H1 (cell line): ENCODE measurements around the gene STAP2. TPM values are rescaled to one million over a fixed set of nuclear protein-coding genes. Genes with fewer than 3 reads are reported as not detected.

Experiments used
- CTCF ChIA-PET: fragments of 300-600 bp; sonication (Branson Sonifier 250); formaldehyde crosslinking; loops from one replicate; lab custom pipeline; 2021; ENCODE audit not compliant: partially characterized antibody; lab: Charles Lee
- POLR2A ChIA-PET: fragments of 300-600 bp; sonication (Branson Sonifier 250); formaldehyde crosslinking; loops from one replicate; lab custom pipeline; 2021; ENCODE audit warnings: inconsistent platforms; ENCODE audit not compliant: partially characterized antibody; lab: Charles Lee
- DNase-seq, 2 experiments: peaks; one replicate each; pipeline versions ENCODE4 v3.0.0 to v3.0.0-alpha.2; 2010 to 2022; ENCODE audit warnings: low spot score in 2 of 2, low read depth in 1 of 2, mixed read lengths in 1 of 2
- FAIRE-seq: peaks from 2 replicates; lab custom pipeline; 2011; peaks lifted over from hg19 to GRCh38; lab: Jason Lieb, UNC
- H2AFZ ChIP-seq: 2 replicates; pipeline ENCODE4 v1.8.1; 2012; ENCODE audit warnings: low read length, inconsistent platforms
- H2AK5ac ChIP-seq: 2 replicates; pipeline ENCODE4 v1.6.1; 2013; ENCODE audit warnings: low read depth, low read length
- H2BK120ac ChIP-seq: replicated peaks from 2 replicates; pipeline ENCODE3; 2013; ENCODE audit warnings: low read depth, low read length, inconsistent platforms
- H2BK12ac ChIP-seq: 2 replicates; pipeline ENCODE4 v1.6.1; 2013; ENCODE audit warnings: low read depth, low read length
- H2BK15ac ChIP-seq: 2 replicates; pipeline ENCODE4 v1.6.1; 2013; ENCODE audit warnings: low read length
- H2BK20ac ChIP-seq: 2 replicates; pipeline ENCODE4 v1.6.1; 2013; ENCODE audit warnings: low read length
- H2BK5ac ChIP-seq: 2 replicates; pipeline ENCODE4 v1.6.1; 2013; ENCODE audit warnings: low read depth, low read length
- H3K14ac ChIP-seq: 2 replicates; pipeline ENCODE4 v1.6.1; 2013; ENCODE audit warnings: inconsistent platforms; ENCODE audit not compliant: insufficient read length
- H3K18ac ChIP-seq: 2 replicates; pipeline ENCODE4 v1.6.1; 2013; ENCODE audit warnings: low read length; ENCODE audit errors: extremely low read depth
- H3K23ac ChIP-seq: 2 replicates; pipeline ENCODE4 v1.6.1; 2013; ENCODE audit warnings: inconsistent platforms; ENCODE audit not compliant: insufficient read length
- H3K23me2 ChIP-seq: 2 replicates; pipeline ENCODE4 v1.6.1; 2013; ENCODE audit warnings: low read depth, low read length
- H3K27ac ChIP-seq: 2 replicates; pipeline ENCODE4 v1.6.1; 2011; ENCODE audit warnings: low read depth, low read length, inconsistent platforms
- H3K27me3 ChIP-seq, 4 experiments: replicated peaks in 1 of 4; 1 replicate in 1 of 4; 2 replicates in 3 of 4; pipeline versions ENCODE4 v1.6.1 to v1.8.1; 2011 to 2013; ENCODE audit warnings: low read length in 3 of 4, mild to moderate bottlenecking in 3 of 4, inconsistent platforms in 2 of 4, mixed read lengths in 2 of 4, moderate library complexity in 1 of 4; ENCODE audit not compliant: control insufficient read depth in 3 of 4, insufficient read depth in 3 of 4; ENCODE audit errors: extremely low read depth in 1 of 4
- H3K36me3 ChIP-seq, 4 experiments: 2 replicates each; pipeline versions ENCODE4 v1.6.1 to v1.8.1; 2011 to 2013; ENCODE audit warnings: mild to moderate bottlenecking in 4 of 4, low read length in 3 of 4, moderate library complexity in 2 of 4, control low read depth in 1 of 4, inconsistent platforms in 1 of 4; ENCODE audit not compliant: insufficient read depth in 4 of 4, control insufficient read depth in 2 of 4
- H3K4ac ChIP-seq: replicated peaks from 2 replicates; pipeline ENCODE3; 2013; ENCODE audit warnings: low read length, low read depth, mixed read lengths, inconsistent platforms; ENCODE audit not compliant: insufficient read length
- H3K4me1 ChIP-seq, 4 experiments: replicated peaks in 1 of 4; 1 replicate in 1 of 4; 2 replicates in 3 of 4; pipeline versions ENCODE4 v1.6.1 to v1.8.1; 2011 to 2013; ENCODE audit warnings: low read length in 3 of 4, inconsistent platforms in 2 of 4, mixed read lengths in 1 of 4; ENCODE audit not compliant: insufficient read depth in 4 of 4, control insufficient read depth in 3 of 4
- H3K4me2 ChIP-seq, 2 experiments: 2 replicates each; pipeline versions ENCODE4 v1.6.1 to v1.8.1; 2011 to 2013; ENCODE audit warnings: low read depth in 2 of 2, low read length in 2 of 2, control low read depth in 1 of 2, inconsistent platforms in 1 of 2, mild to moderate bottlenecking in 1 of 2; ENCODE audit not compliant: insufficient read depth in 1 of 2
- H3K4me3 ChIP-seq, 4 experiments: fragments of 200-600, 300-600 bp in 1 of 4; sonication (generic), shearing (Covaris generic), sonication (Bioruptor Twin) in 1 of 4; 2 replicates each; pipeline versions ENCODE4 v1.5.1 to v1.8.1; 2011 to 2016; ENCODE audit warnings: low read length in 4 of 4, low read depth in 3 of 4, control low read depth in 2 of 4, inconsistent platforms in 2 of 4, mild to moderate bottlenecking in 2 of 4, mixed read lengths in 1 of 4, moderate library complexity in 1 of 4; ENCODE audit not compliant: insufficient read depth in 2 of 4; ENCODE audit errors: extremely low read depth in 1 of 4
- H3K56ac ChIP-seq: replicated peaks from 2 replicates; pipeline ENCODE3; 2013; ENCODE audit warnings: low read depth, mild to moderate bottlenecking, mixed read lengths, low read length, inconsistent platforms; ENCODE audit not compliant: insufficient read length
- H3K79me1 ChIP-seq: 2 replicates; pipeline ENCODE4 v1.6.1; 2013; ENCODE audit warnings: low read depth, low read length, control low read depth
- H3K79me2 ChIP-seq, 2 experiments: 2 replicates each; pipeline versions ENCODE4 v1.6.1 to v1.8.1; 2012 to 2013; ENCODE audit warnings: low read length in 2 of 2, mild to moderate bottlenecking in 2 of 2, inconsistent platforms in 1 of 2; ENCODE audit not compliant: insufficient read depth in 2 of 2, control insufficient read depth in 1 of 2
- H3K9ac ChIP-seq, 4 experiments: replicated peaks in 1 of 4; 1 replicate in 1 of 4; 2 replicates in 3 of 4; pipeline versions ENCODE4 v1.6.1 to v1.8.1; 2011 to 2013; ENCODE audit warnings: low read depth in 3 of 4, low read length in 3 of 4, control low read depth in 2 of 4, mild to moderate bottlenecking in 2 of 4, moderate library complexity in 2 of 4, inconsistent platforms in 1 of 4; ENCODE audit errors: extremely low read depth in 1 of 4
- H3K9me3 ChIP-seq, 2 experiments: 2 replicates each; pipeline versions ENCODE4 v1.6.1 to v1.8.1; 2012 to 2013; ENCODE audit warnings: mild to moderate bottlenecking in 2 of 2, moderate library complexity in 2 of 2, control low read depth in 1 of 2, inconsistent platforms in 1 of 2, low read depth in 1 of 2, low read length in 1 of 2, mixed read lengths in 1 of 2; ENCODE audit not compliant: insufficient read depth in 2 of 2
- H4K20me1 ChIP-seq, 2 experiments: replicated peaks in 1 of 2; 2 replicates each; pipeline versions ENCODE3 to v1.8.1; 2011 to 2013; ENCODE audit warnings: inconsistent platforms in 2 of 2, low read length in 2 of 2, mild to moderate bottlenecking in 1 of 2; ENCODE audit not compliant: insufficient read depth in 2 of 2, control insufficient read depth in 1 of 2
- H4K5ac ChIP-seq: 2 replicates; pipeline ENCODE4 v1.6.1; 2013; ENCODE audit warnings: low read length, low read depth, mixed read lengths, inconsistent platforms; ENCODE audit not compliant: insufficient read length
- H4K8ac ChIP-seq: 2 replicates; pipeline ENCODE4 v1.8.0; 2013; ENCODE audit warnings: mild to moderate bottlenecking, moderate library complexity, low read length, inconsistent platforms; ENCODE audit not compliant: insufficient read depth; ENCODE audit errors: extremely low read depth
- H4K91ac ChIP-seq: replicated peaks from 2 replicates; pipeline ENCODE3; 2013; ENCODE audit warnings: low read length, mixed read lengths, inconsistent platforms; ENCODE audit not compliant: insufficient read length
- CBX8 ChIP-seq: fragments of 300-800, 300-1000 bp; sonication (generic); IDR thresholded peaks from 2 replicates; pipeline ENCODE4 v1.7.1; 2016; ENCODE audit warnings: low read depth, low read length, borderline replicate concordance
- FOSL1 ChIP-seq: IDR thresholded peaks from 2 replicates; pipeline ENCODE4 v1.6.1; 2011; ENCODE audit warnings: mild to moderate bottlenecking, low read depth, low read length, moderate library complexity; ENCODE audit not compliant: insufficient read depth
- POU5F1 ChIP-seq: IDR thresholded peaks from 2 replicates; pipeline ENCODE4 v1.6.1; 2011; ENCODE audit warnings: low read depth, mild to moderate bottlenecking, low read length, moderate library complexity
- RBBP5 ChIP-seq: IDR thresholded peaks from 2 replicates; pipeline ENCODE4 v1.7.1; 2012; ENCODE audit warnings: low read depth, mild to moderate bottlenecking, inconsistent platforms, low read length, moderate library complexity, borderline replicate concordance
- RXRA ChIP-seq: IDR thresholded peaks from 2 replicates; pipeline ENCODE4 v1.6.1; 2011; ENCODE audit warnings: low read depth, mild to moderate bottlenecking, low read length, moderate library complexity; ENCODE audit not compliant: insufficient read depth
- SAP30 ChIP-seq: fragments of 300-600 bp; sonication (generic); IDR thresholded peaks from 2 replicates; pipeline ENCODE4 v1.7.1; 2012; ENCODE audit warnings: low read length, moderate library complexity, mild to moderate bottlenecking, inconsistent platforms; ENCODE audit not compliant: insufficient read depth, insufficient replicate concordance
- SIN3A ChIP-seq, 2 experiments: IDR thresholded peaks in 1 of 2; conservative IDR thresholded peaks in 1 of 2; 2 replicates each; pipeline ENCODE4 v1.6.1; 2011 to 2012; ENCODE audit warnings: low read length in 2 of 2, improper control_type of control experiment in 1 of 2, low read depth in 1 of 2, mild to moderate bottlenecking in 1 of 2
- SIX5 ChIP-seq: IDR thresholded peaks from 2 replicates; pipeline ENCODE4 v1.6.1; 2011; ENCODE audit warnings: mild to moderate bottlenecking, low read depth, low read length
- TAF7 ChIP-seq: optimal IDR thresholded peaks from 2 replicates; pipeline ENCODE3; 2011; ENCODE audit warnings: low read depth, mild to moderate bottlenecking, inconsistent platforms, low read length, moderate library complexity, borderline replicate concordance
- WGBS, 2 experiments: shearing (Covaris generic) in 1 of 2; methylation state at CpG; one replicate each; pipeline versions ENCODE4 v1.1.6 to v1.1.7; 2013 to 2015; ENCODE audit warnings: low lambda C conversion rate in 2 of 2, mixed read lengths in 2 of 2, inconsistent platforms in 1 of 2, low coverage in 1 of 2, missing lambda C conversion rate in 1 of 2; ENCODE audit not compliant: insufficient replicate concordance in 2 of 2, insufficient coverage in 1 of 2, insufficient read length in 1 of 2; ENCODE audit errors: extremely low coverage in 1 of 2, missing lambda C conversion rate in 1 of 2; 5-methylcytosine and 5-hydroxymethylcytosine counted together
- polyA plus RNA-seq, 7 experiments: library from polyadenylated mRNA; depleted of rRNA in 3 of 7; stranded (reverse) in 5 of 7; unstranded in 2 of 7; fragments of >200 nt in 5 of 7; fragments of 200-250 nt in 2 of 7; gene quantifications; 1 replicate in 5 of 7; 2 replicates in 1 of 7; 4 replicates in 1 of 7; pipeline versions ENCODE4 v1.2.1 to v1.2.3, GENCODE V29; 2011 to 2013; ENCODE audit warnings: missing spikeins in 2 of 7, mixed read lengths in 2 of 7
- total RNA-seq: library from RNA; stranded (reverse); fragmentation: NEBNext Ultra II Directional; extraction: Animal tissue kit (Norgen Biotek cat#: 25700); gene quantifications from 2 replicates; pipeline ENCODE4 v1.2.1, GENCODE V29; 2021

Gene STAP2
- total and polyA plus RNA-seq, 2 of the 8 experiments (the other 6 are each of a cell fraction or from before 2014, with no cell fraction given), result 15.3 to 37.3 TPM

DNA sequence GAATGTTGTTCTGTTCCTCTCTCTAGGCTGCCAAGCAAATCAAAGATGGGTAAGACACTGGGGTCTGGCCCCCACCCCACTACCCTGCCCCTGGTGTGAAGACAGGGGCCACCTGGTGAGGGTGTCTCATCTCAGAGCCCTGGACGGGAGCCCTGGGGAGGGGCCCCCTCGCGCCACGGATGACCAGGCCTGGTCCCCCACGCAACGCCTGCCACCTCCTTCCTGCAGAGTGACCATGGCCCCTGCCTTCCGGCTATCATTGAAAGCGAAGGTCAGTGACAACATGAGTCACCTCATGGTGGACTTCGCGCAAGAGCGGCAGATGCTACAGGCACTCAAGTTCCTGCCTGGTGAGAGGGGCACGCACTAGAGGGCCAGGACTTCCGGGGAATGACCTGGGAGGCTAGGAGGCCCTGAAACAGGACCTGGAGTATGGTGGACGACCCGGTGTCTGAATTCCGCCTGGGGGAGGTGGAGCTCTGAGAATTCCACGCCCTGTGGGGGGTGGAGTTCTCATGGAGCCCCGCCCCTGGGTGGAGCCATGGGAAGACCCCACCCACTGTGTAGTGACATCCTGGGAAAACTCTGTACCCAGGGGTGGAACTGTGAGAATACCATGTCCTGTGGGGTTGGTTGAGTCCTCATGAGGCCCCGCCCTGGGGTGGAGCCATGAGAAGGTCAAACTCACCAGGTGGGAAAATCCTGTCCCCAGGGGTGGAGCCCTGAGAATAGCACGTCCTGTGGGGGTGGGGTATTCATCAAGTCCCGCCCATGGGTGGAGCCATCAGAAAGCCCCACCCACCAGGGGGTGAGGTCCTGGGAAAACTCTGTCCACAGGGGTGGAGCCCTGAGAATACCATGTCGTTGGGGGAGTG lies 28.1 kb downstream of the STAP2 start:
- H4K20me1 ChIP-seq, result peaks cover 0 to 4% of the 10 kb centered on the region in 2 experiments
- H2BK20ac ChIP-seq, result no peak overlapping the region
- peaks cover 5 to 32% (median 18%) of the 10 kb centered on the region in 4 experiments for H3K36me3 ChIP-seq
- no peak overlapping the region for H3K4ac ChIP-seq
- no peak overlapping the region for H3K9ac ChIP-seq
- H3K56ac ChIP-seq, result no peak overlapping the region
- H3K4me2 ChIP-seq, result no peak overlapping the region
- no peak overlapping the region for H3K14ac ChIP-seq
- no peak overlapping the region for H2AFZ ChIP-seq
- no peak for FAIRE-seq
- no peaks in the 10 kb centered on the region for H3K9me3 ChIP-seq
- CTCF ChIA-PET, result interaction anchor here (0.6 to 2.7 kb wide), 2 partner anchors 12 to 43 kb away, joined by 4 to 8 read pairs; no protein-coding TSS in a partner anchor
- 92% methylated on average over 22 of the region's 22 CpGs; no CpG with 5 or more reads in 1 of the 2 experiments for WGBS, 2 experiments
- no peak overlapping the region for H2AK5ac ChIP-seq
- no peak overlapping the region for H3K18ac ChIP-seq
- no peaks in the 10 kb centered on the region; a peak in 1 of 7 replicates for H3K4me1 ChIP-seq
- H2BK120ac ChIP-seq, result no peak overlapping the region
- H4K91ac ChIP-seq, result no peak overlapping the region
- H4K5ac ChIP-seq, result no peak overlapping the region
- no peaks in the 10 kb centered on the region for H3K23me2 ChIP-seq
- no peak overlapping the region for H3K4me3 ChIP-seq
- H3K79me1 ChIP-seq, result peaks cover 3% of the 10 kb centered on the region
- H2BK15ac ChIP-seq, result no peak overlapping the region
- peak; percentile 25 to 84 for DNase-seq
- no peak overlapping the region for H3K23ac ChIP-seq
- H2BK5ac ChIP-seq, result no peak overlapping the region
- H3K79me2 ChIP-seq, result no peaks in the 10 kb centered on the region
- no peak overlapping the region for H3K27ac ChIP-seq
- POLR2A ChIA-PET, result interaction anchor here (0.6 to 12.2 kb wide), 9 partner anchors 9 to 39 kb away, joined by 3 to 86 read pairs (median 3); partner anchors contain the start of gene TMIGD2
- H3K27me3 ChIP-seq, result no peaks in the 10 kb centered on the region
- H4K8ac ChIP-seq, result no peak overlapping the region
- no peak overlapping the region for H2BK12ac ChIP-seq
- TF ChIP-seq TAF7 (no peak), FOSL1 (no peak), CBX8 (no peak), RXRA (no peak), SIX5 (no peak), SIN3A (conservative IDR thresholded peaks at IDR 0.05 in 1 of 2, IDR thresholded peaks at IDR 0.05 in 1 of 2; ENCODE audit: low read depth in 1 of 2, low read length in 2 of 2) (no peak), RBBP5 (no peak), SAP30 (no peak), POU5F1 (no peak)
